DOHH2 (cell line): ENCODE measurements around the gene DOCK1.

Experiments used
- H3F3A ChIP-seq: fragments of 200-600 bp; sonication (generic), shearing (Covaris generic); 2 replicates; pipeline ENCODE4 v1.6.0; 2016; ENCODE audit warnings: antibody characterized with exemption, mild to moderate bottlenecking; ENCODE audit not compliant: control insufficient read depth, insufficient read depth
- H3K27ac ChIP-seq: fragments of 200-600 bp; sonication (generic); 2 replicates; pipeline ENCODE4 v1.5.1; 2014; ENCODE audit warnings: low read depth, mild to moderate bottlenecking, low read length, moderate library complexity
- H3K27me3 ChIP-seq: fragments of 200-600 bp; sonication (generic); 2 replicates; pipeline ENCODE4 v1.6.1; 2014; ENCODE audit warnings: mild to moderate bottlenecking, low read length, mixed read lengths; ENCODE audit not compliant: control insufficient read depth
- H3K36me3 ChIP-seq: fragments of 200-600 bp; sonication (generic); 2 replicates; pipeline ENCODE4 v1.6.1; 2014; ENCODE audit warnings: mild to moderate bottlenecking, low read length, moderate library complexity, mixed read lengths; ENCODE audit not compliant: control insufficient read depth
- H3K4me1 ChIP-seq: fragments of 200-600 bp; sonication (generic); 2 replicates; pipeline ENCODE4 v1.6.1; 2014; ENCODE audit warnings: mild to moderate bottlenecking, low read length, mixed read lengths; ENCODE audit not compliant: control insufficient read depth
- H3K4me2 ChIP-seq: fragments of 200-600 bp; sonication (generic); 2 replicates; pipeline ENCODE4 v1.6.0; 2014; ENCODE audit warnings: mild to moderate bottlenecking, low read length, moderate library complexity
- H3K4me3 ChIP-seq: fragments of 200-600 bp; sonication (generic); 2 replicates; pipeline ENCODE4 v1.5.1; 2014; ENCODE audit warnings: mild to moderate bottlenecking, low read length, mixed read lengths
- H3K79me2 ChIP-seq: fragments of 200-600 bp; sonication (generic); 2 replicates; pipeline ENCODE4 v1.6.1; 2014; ENCODE audit warnings: mild to moderate bottlenecking, low read length, mixed read lengths; ENCODE audit not compliant: control insufficient read depth
- H3K9me2 ChIP-seq: fragments of 200-600 bp; sonication (generic); replicated peaks from 2 replicates; pipeline ENCODE4 v1.6.1; 2014; ENCODE audit warnings: mild to moderate bottlenecking, low read length, mixed read lengths; ENCODE audit not compliant: control insufficient read depth
- H3K9me3 ChIP-seq: fragments of 200-600 bp; sonication (generic); 2 replicates; pipeline ENCODE4 v1.6.1; 2014; ENCODE audit warnings: antibody characterized with exemption, low read length, mixed read lengths; ENCODE audit not compliant: control insufficient read depth, insufficient read depth
- H4K20me1 ChIP-seq: fragments of 200-600 bp; sonication (generic); 2 replicates; pipeline ENCODE4 v1.6.0; 2014; ENCODE audit warnings: low read depth, mild to moderate bottlenecking, antibody characterized with exemption, low read length, moderate library complexity; ENCODE audit not compliant: control insufficient read depth, insufficient read depth
- EZH2phosphoT487 ChIP-seq: fragments of 200-600 bp; sonication (generic); IDR thresholded peaks from 2 replicates; pipeline ENCODE4 v1.6.1; 2017; ENCODE audit warnings: borderline replicate concordance, mild to moderate bottlenecking, antibody characterized with exemption, low read length, moderate library complexity, mixed read lengths
- TF ChIP-seq, protein P1 (sequence below): fragments of 200-600 bp; sonication (generic); IDR thresholded peaks from one replicate; pipeline ENCODE4 v1.5.1; 2014; ENCODE audit warnings: antibody characterized with exemption, mild to moderate bottlenecking, low read depth, low read length; ENCODE audit not compliant: poor library complexity, severe bottlenecking

Gene DOCK1

DNA sequence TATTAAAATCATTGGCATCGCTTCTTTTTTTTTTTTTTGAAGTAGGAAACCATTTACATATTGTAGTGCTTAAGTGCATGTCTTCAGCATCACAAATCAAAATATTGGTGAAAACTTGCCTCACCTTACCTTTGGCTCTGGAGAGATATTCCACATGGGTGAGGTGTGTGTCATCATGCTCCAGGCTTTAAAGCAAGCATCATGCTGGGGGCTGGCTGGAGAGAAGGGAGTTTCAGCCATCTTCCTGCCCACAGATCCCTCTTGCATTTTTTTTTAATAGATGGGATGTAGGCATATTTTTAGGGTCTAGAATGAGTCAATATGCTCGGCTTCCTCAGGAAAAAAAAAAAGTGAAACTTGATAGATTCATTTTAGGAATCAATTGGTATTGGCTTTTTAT, 293.5 kb downstream of the DOCK1 start:
- Histone ChIP-seq H3F3A (no peaks in the 10 kb centered on the region), H3K27me3 (no peaks in the 10 kb centered on the region), H3K9me2 (no peaks in the 10 kb centered on the region), H3K9me3 (no peaks in the 10 kb centered on the region), H3K4me2 (no peak overlapping the region), H3K27ac (no peak overlapping the region), H3K79me2 (no peaks in the 10 kb centered on the region), H3K4me1 (no peaks in the 10 kb centered on the region), H3K36me3 (no peaks in the 10 kb centered on the region), H4K20me1 (no peaks in the 10 kb centered on the region), H3K4me3 (no peak overlapping the region)
- no peak for TF ChIP-seq EZH2phosphoT487
- TF ChIP-seq, protein P1, sequence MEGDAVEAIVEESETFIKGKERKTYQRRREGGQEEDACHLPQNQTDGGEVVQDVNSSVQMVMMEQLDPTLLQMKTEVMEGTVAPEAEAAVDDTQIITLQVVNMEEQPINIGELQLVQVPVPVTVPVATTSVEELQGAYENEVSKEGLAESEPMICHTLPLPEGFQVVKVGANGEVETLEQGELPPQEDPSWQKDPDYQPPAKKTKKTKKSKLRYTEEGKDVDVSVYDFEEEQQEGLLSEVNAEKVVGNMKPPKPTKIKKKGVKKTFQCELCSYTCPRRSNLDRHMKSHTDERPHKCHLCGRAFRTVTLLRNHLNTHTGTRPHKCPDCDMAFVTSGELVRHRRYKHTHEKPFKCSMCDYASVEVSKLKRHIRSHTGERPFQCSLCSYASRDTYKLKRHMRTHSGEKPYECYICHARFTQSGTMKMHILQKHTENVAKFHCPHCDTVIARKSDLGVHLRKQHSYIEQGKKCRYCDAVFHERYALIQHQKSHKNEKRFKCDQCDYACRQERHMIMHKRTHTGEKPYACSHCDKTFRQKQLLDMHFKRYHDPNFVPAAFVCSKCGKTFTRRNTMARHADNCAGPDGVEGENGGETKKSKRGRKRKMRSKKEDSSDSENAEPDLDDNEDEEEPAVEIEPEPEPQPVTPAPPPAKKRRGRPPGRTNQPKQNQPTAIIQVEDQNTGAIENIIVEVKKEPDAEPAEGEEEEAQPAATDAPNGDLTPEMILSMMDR = no peak

DNA sequence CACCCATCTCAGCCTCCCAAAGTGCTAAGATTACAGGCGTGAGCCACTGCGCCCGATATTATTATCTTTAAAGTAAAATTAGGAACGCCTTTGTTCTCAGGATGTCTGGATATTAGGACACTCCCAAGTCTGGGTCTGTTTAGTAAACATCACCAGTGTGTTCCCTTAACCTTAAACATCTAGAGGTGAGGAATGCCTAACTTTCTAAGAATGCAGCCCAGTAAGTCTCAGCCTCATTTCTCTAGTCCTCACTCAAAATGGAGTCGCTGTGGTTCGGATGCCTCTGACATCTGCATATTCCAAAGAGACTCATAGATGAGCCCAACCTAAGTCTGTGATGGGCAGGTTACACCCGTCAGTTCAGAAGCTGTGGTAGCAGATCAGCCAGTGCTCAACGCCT, 295.4 kb downstream of the DOCK1 start:
- Histone ChIP-seq H3K9me3 (no peaks in the 10 kb centered on the region), H4K20me1 (no peaks in the 10 kb centered on the region), H3K79me2 (no peaks in the 10 kb centered on the region), H3K4me2 (no peak overlapping the region), H3K4me1 (no peaks in the 10 kb centered on the region), H3K27ac (no peak overlapping the region), H3K4me3 (no peak overlapping the region), H3K9me2 (no peaks in the 10 kb centered on the region), H3F3A (no peaks in the 10 kb centered on the region), H3K27me3 (no peaks in the 10 kb centered on the region), H3K36me3 (no peaks in the 10 kb centered on the region)
- TF ChIP-seq, protein P1 = no peak
- TF ChIP-seq EZH2phosphoT487 = no peak

DNA sequence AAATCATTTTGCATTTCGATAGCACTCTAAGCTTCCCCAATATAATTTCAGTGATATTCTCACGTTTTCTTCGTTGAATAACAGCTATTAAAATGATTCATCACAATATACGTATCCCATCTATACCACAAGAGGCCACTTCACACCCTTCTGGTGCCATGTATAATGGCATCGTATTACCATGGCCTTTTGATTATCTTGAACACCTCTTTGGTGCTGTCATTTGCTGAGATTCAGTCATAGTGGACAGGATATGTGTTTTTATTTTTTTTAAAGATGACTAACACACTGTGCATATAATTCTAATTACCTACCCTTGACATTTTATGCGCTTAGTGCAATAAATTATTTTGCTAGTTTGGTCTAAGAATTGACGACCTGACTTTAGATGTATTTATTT, 297.8 kb downstream of the DOCK1 start:
- Histone ChIP-seq H3K4me2 (no peak overlapping the region), H3K27me3 (no peaks in the 10 kb centered on the region), H3K79me2 (no peaks in the 10 kb centered on the region), H3K4me1 (no peaks in the 10 kb centered on the region), H3K9me2 (no peaks in the 10 kb centered on the region), H4K20me1 (no peaks in the 10 kb centered on the region), H3K4me3 (no peak overlapping the region), H3K27ac (no peak overlapping the region), H3K36me3 (no peaks in the 10 kb centered on the region), H3K9me3 (no peaks in the 10 kb centered on the region), H3F3A (no peaks in the 10 kb centered on the region)
- TF ChIP-seq, protein P1 = no peak
- no peak for TF ChIP-seq EZH2phosphoT487

DNA sequence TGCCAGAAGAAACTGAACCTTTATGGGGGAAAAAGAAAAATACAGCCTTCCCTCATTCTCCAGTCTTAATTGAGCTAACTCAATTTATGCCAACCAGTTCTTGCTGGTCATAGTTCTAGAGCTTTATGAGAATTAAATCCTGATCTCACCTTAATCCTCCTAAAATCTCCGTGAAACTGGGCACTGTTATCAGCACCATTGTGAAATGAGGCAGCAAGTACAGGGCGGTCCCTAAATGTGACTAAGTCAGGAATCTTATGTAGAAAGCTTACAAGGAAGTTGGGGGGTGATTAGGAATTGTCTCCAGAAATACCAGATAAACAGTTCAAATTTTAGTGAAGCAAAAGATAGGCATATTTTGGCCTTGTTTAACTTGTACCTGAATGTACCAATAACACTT, 301.9 kb downstream of the DOCK1 start:
- no peak for TF ChIP-seq EZH2phosphoT487
- TF ChIP-seq, protein P1 = no peak
- no peaks in the 10 kb centered on the region for H3K4me1 ChIP-seq
- H3K4me3 ChIP-seq = no peak overlapping the region
- H4K20me1 ChIP-seq = no peaks in the 10 kb centered on the region
- no peaks in the 10 kb centered on the region for H3K9me3 ChIP-seq
- no peak overlapping the region for H3K4me2 ChIP-seq
- no peaks in the 10 kb centered on the region for H3K79me2 ChIP-seq
- no peaks in the 10 kb centered on the region for H3K36me3 ChIP-seq
- no peaks in the 10 kb centered on the region for H3F3A ChIP-seq
- no peaks in the 10 kb centered on the region for H3K27me3 ChIP-seq
- no peak overlapping the region for H3K27ac ChIP-seq
- no peaks in the 10 kb centered on the region for H3K9me2 ChIP-seq
